ENCODE measurements around the gene TRABD2A.

DNA sequence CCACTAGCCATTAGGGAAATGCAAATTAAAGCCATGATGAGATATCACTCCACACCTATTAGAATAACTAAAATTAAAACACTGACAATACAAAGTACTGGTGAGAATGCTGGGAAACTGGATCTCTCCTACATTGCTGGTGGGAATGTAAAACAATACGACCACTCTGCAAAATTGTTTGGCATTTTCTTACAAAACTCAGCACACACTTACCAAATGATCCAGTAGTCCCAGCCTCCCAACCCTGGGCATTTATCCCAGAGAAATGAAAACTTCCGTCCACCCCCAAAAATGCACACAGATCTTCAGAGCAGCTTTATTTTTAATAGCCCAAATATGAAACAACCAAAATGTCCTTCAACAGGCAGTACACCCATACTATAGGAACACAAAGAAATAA is 15.7 kb upstream of the TRABD2A start:
- TF ChIP-seq YY1 (IDR thresholded peaks at IDR 0.05): no peak
- TF ChIP-seq CTCF (IDR thresholded peaks at IDR 0.05; ENCODE audit: low read depth, low read length, missing input control): no peak
- TF ChIP-seq RAD21 (IDR thresholded peaks at IDR 0.05): no peak
- no peak for TF ChIP-seq TAF1 (conservative IDR thresholded peaks at IDR 0.05)

Data from liver (tissue), 3 donors.